SK-N-SH (cell line): Measurements from ENCODE around the gene GALNT17. TPM values are rescaled to one million over a fixed set of nuclear protein-coding genes. Genes with fewer than 3 reads are reported as not detected.

Experiments
- CTCF ChIA-PET: fragments of 300-600, 350-600 bp; formaldehyde crosslinking; extraction: SDS; loops from one replicate; lab custom pipeline; 2021; lab: Yijun Ruan, JAX
- POLR2A ChIA-PET: fragments of 350-600 bp; sonication (Branson Sonifier 250); formaldehyde crosslinking; extraction: SDS; loops from one replicate; lab custom pipeline; 2020; ENCODE audit warnings: antibody characterized with exemption, inconsistent platforms; lab: Yijun Ruan, JAX
- DNase-seq: peaks from one replicate; pipeline ENCODE4 v3.0.0; 2012
- H2AFZ ChIP-seq: fragments of 200-600 bp; sonication (generic); 2 replicates; pipeline ENCODE4 v1.8.1; 2016; ENCODE audit warnings: antibody characterized with exemption, mild to moderate bottlenecking, low read depth
- H3F3A ChIP-seq: fragments of 200-600 bp; sonication (generic); replicated peaks from 2 replicates; pipeline ENCODE3; 2016; ENCODE audit warnings: antibody characterized with exemption, mild to moderate bottlenecking; ENCODE audit not compliant: insufficient read depth
- H3K27ac ChIP-seq, 2 experiments: fragments of 200-500 bp in 1 of 2; fragments of 200-600 bp in 1 of 2; sonication (Bioruptor generic) in 1 of 2; sonication (generic), shearing (Covaris generic) in 1 of 2; 2 replicates each; pipeline versions ENCODE4 v1.5.1 to v1.6.1; 2014 to 2016; ENCODE audit warnings: low read depth in 2 of 2, inconsistent platforms in 1 of 2, low read length in 1 of 2, mild to moderate bottlenecking in 1 of 2, mixed read lengths in 1 of 2
- H3K27me3 ChIP-seq: fragments of 200-600 bp; sonication (generic), shearing (Covaris generic); 2 replicates; pipeline ENCODE4 v1.6.1; 2016; ENCODE audit warnings: mixed run types; ENCODE audit not compliant: insufficient read depth
- H3K36me3 ChIP-seq, 2 experiments: fragments of 200-500 bp in 1 of 2; fragments of 200-600 bp in 1 of 2; sonication (Bioruptor generic) in 1 of 2; sonication (generic) in 1 of 2; replicated peaks in 1 of 2; 2 replicates each; pipeline versions ENCODE3 to v1.5.1; 2014 to 2016; ENCODE audit warnings: low read length in 1 of 2, mild to moderate bottlenecking in 1 of 2; ENCODE audit not compliant: insufficient read depth in 2 of 2, control insufficient read depth in 1 of 2
- H3K4me1 ChIP-seq, 2 experiments: fragments of 200-500 bp in 1 of 2; fragments of 200-600 bp in 1 of 2; sonication (Bioruptor generic) in 1 of 2; sonication (generic), shearing (Covaris generic) in 1 of 2; 2 replicates each; pipeline versions ENCODE4 v1.5.1 to v1.6.1; 2014 to 2016; ENCODE audit warnings: low read depth in 1 of 2, low read length in 1 of 2, mixed run types in 1 of 2; ENCODE audit not compliant: insufficient read depth in 2 of 2, control insufficient read depth in 1 of 2
- H3K4me2 ChIP-seq: fragments of 200-600 bp; sonication (generic), shearing (Covaris generic); 2 replicates; pipeline ENCODE4 v1.6.1; 2017; ENCODE audit warnings: mixed run types
- H3K4me3 ChIP-seq, 2 experiments: fragments of 200-500 bp in 1 of 2; fragments of 200-600 bp in 1 of 2; sonication (Bioruptor generic) in 1 of 2; sonication (generic), shearing (Covaris generic) in 1 of 2; 2 replicates each; pipeline versions ENCODE4 v1.5.1 to v1.8.1; 2014 to 2016; ENCODE audit warnings: low read depth in 2 of 2, inconsistent platforms in 1 of 2, low read length in 1 of 2, mild to moderate bottlenecking in 1 of 2, mixed read lengths in 1 of 2, moderate library complexity in 1 of 2
- H3K79me2 ChIP-seq: fragments of 200-600 bp; sonication (generic); 2 replicates; pipeline ENCODE4 v1.8.1; 2017; ENCODE audit warnings: mild to moderate bottlenecking; ENCODE audit not compliant: insufficient read depth
- H3K9ac ChIP-seq: fragments of 200-600 bp; sonication (generic); 2 replicates; pipeline ENCODE4 v1.6.1; 2017; ENCODE audit warnings: mixed run types
- H3K9me2 ChIP-seq: fragments of 200-600 bp; sonication (generic); 2 replicates; pipeline ENCODE4 v1.6.1; 2017; ENCODE audit warnings: mixed run types
- H3K9me3 ChIP-seq: fragments of 200-600 bp; sonication (generic); 2 replicates; pipeline ENCODE4 v1.6.1; 2017; ENCODE audit warnings: mixed run types, mild to moderate bottlenecking, moderate library complexity
- H4K20me1 ChIP-seq: fragments of 200-600 bp; sonication (generic); 2 replicates; pipeline ENCODE4 v1.6.1; 2017; ENCODE audit warnings: mild to moderate bottlenecking, mixed run types; ENCODE audit not compliant: insufficient read depth
- CHD2 ChIP-seq: fragments of 150-350 bp; IDR thresholded peaks from 2 replicates; pipeline ENCODE4 v1.6.1; 2018; ENCODE audit warnings: low read length; ENCODE audit not compliant: partially characterized antibody
- EP300 ChIP-seq, 2 experiments: IDR thresholded peaks; 2 replicates each; pipeline versions ENCODE4 v1.4.0 to v1.6.1; 2012; ENCODE audit warnings: borderline replicate concordance in 1 of 2, low read depth in 1 of 2, low read length in 1 of 2
- EZH2phosphoT487 ChIP-seq: fragments of 200-600 bp; sonication (generic); IDR thresholded peaks from 2 replicates; pipeline ENCODE4 v1.6.1; 2017; ENCODE audit warnings: low read depth, mixed run types, mild to moderate bottlenecking, antibody characterized with exemption, moderate library complexity, borderline replicate concordance
- FOSL2 ChIP-seq: IDR thresholded peaks from 2 replicates; pipeline ENCODE4 v1.4.0; 2012; ENCODE audit warnings: low read depth, mild to moderate bottlenecking, moderate library complexity, borderline replicate concordance
- GABPA ChIP-seq: IDR thresholded peaks from 2 replicates; pipeline ENCODE4 v1.4.0; 2012; ENCODE audit warnings: low read depth, mild to moderate bottlenecking
- GATA2 ChIP-seq: sonication (generic); formaldehyde crosslinking; IDR thresholded peaks from 2 replicates; pipeline ENCODE4 v1.5.0; 2020; ENCODE audit warnings: mild to moderate bottlenecking, missing genetic modification reagents
- JUND ChIP-seq: IDR thresholded peaks from 2 replicates; pipeline ENCODE4 v1.4.0; 2012
- MEF2A ChIP-seq: IDR thresholded peaks from 2 replicates; pipeline ENCODE4 v1.4.0; 2012; ENCODE audit warnings: low read depth, borderline replicate concordance
- MXI1 ChIP-seq: IDR thresholded peaks from 2 replicates; pipeline ENCODE4 v1.6.1; 2012; ENCODE audit warnings: mild to moderate bottlenecking, low read depth, low read length, improper control_type of control experiment
- NFIC ChIP-seq: IDR thresholded peaks from 2 replicates; pipeline ENCODE4 v1.4.0; 2012; ENCODE audit warnings: borderline replicate concordance
- POLR2AphosphoS5 ChIP-seq: IDR thresholded peaks from 2 replicates; pipeline ENCODE4 v1.6.1; 2012; ENCODE audit warnings: low read depth, low read length
- RAD21 ChIP-seq: IDR thresholded peaks from 2 replicates; pipeline ENCODE4 v1.6.1; 2012; ENCODE audit warnings: mild to moderate bottlenecking, low read length
- RCOR1 ChIP-seq: fragments of 150-350 bp; IDR thresholded peaks from 2 replicates; pipeline ENCODE4 v1.6.1; 2017; ENCODE audit warnings: antibody characterized with exemption, low read length
- RFX5 ChIP-seq: IDR thresholded peaks from 2 replicates; pipeline ENCODE4 v1.6.1; 2012; ENCODE audit warnings: mild to moderate bottlenecking, improper control_type of control experiment, low read length
- RXRA ChIP-seq: IDR thresholded peaks from 2 replicates; pipeline ENCODE4 v1.4.0; 2012; ENCODE audit warnings: low read depth, mild to moderate bottlenecking, borderline replicate concordance
- SIN3A ChIP-seq: IDR thresholded peaks from 2 replicates; pipeline ENCODE4 v1.6.1; 2012; ENCODE audit warnings: low read depth, mild to moderate bottlenecking, low read length, moderate library complexity, borderline replicate concordance
- TAF1 ChIP-seq: IDR thresholded peaks from 2 replicates; pipeline ENCODE4 v1.6.1; 2012; ENCODE audit warnings: low read depth, mild to moderate bottlenecking, low read length, moderate library complexity, borderline replicate concordance
- TEAD4 ChIP-seq: IDR thresholded peaks from 2 replicates; pipeline ENCODE4 v1.4.0; 2012; ENCODE audit warnings: mild to moderate bottlenecking, borderline replicate concordance; ENCODE audit not compliant: insufficient read depth
- WGBS: methylation state at CpG from one replicate; pipeline ENCODE4 v1.1.6; 2017; ENCODE audit warnings: low lambda C conversion rate; 5-methylcytosine and 5-hydroxymethylcytosine counted together
- polyA plus RNA-seq, 3 experiments: library from polyadenylated mRNA; depleted of rRNA; stranded (reverse); fragments of >200 nt; gene quantifications; 2 replicates each; pipeline ENCODE4 v1.2.3, GENCODE V29; 2012
- TF ChIP-seq, protein P1 (sequence below): fragments of 150-350 bp; IDR thresholded peaks from 2 replicates; pipeline ENCODE4 v1.6.1; 2016; ENCODE audit warnings: mild to moderate bottlenecking, low read depth, low read length
- TF ChIP-seq, protein P2 (sequence below): IDR thresholded peaks from 2 replicates; pipeline ENCODE4 v1.4.0; 2012; ENCODE audit warnings: low read depth
- TF ChIP-seq, protein P3 (sequence below): IDR thresholded peaks from 2 replicates; pipeline ENCODE4 v1.6.1; 2012; ENCODE audit warnings: mild to moderate bottlenecking, low read depth, low read length, moderate library complexity

Gene GALNT17
- polyA plus RNA-seq, 1 of the 3 experiments (the other 2 are of a cell fraction) = not detected

DNA sequence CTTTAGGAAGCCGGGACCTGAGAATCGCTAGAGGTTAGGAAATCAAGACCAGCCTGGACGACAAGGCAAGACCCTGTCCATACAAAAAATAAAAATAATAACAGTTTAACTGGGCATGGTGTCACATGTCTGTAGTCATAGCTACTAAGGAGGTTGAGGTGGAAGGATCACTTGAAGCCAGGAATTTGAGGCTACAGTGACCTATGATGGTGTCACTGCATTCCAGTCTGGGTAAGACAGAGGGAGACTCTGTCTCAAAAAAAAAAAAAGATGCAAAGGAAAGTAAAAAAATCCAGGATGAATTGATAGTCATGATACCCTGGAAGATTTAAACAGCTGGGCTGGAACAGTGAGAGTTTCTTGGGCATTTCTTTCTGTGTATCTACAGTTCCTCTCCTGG lies 463.2 kb downstream of the GALNT17 start:
- 38% methylated on average over 3 of the region's 3 CpGs for WGBS
- ChIA-PET POLR2A (no interaction called here), CTCF (no interaction called here)
- Histone ChIP-seq H4K20me1 (no peaks in the 10 kb centered on the region), H3F3A (no peaks in the 10 kb centered on the region), H3K79me2 (no peaks in the 10 kb centered on the region), H2AFZ (no peak overlapping the region), H3K27me3 (no peaks in the 10 kb centered on the region), H3K9ac (no peak overlapping the region), H3K36me3 (no peaks in the 10 kb centered on the region), H3K4me3 (no peak overlapping the region), H3K9me2 (no peaks in the 10 kb centered on the region), H3K4me2 (no peak overlapping the region), H3K4me1 (no peaks in the 10 kb centered on the region), H3K9me3 (no peaks in the 10 kb centered on the region), H3K27ac (no peak overlapping the region)
- TF ChIP-seq, protein P1, sequence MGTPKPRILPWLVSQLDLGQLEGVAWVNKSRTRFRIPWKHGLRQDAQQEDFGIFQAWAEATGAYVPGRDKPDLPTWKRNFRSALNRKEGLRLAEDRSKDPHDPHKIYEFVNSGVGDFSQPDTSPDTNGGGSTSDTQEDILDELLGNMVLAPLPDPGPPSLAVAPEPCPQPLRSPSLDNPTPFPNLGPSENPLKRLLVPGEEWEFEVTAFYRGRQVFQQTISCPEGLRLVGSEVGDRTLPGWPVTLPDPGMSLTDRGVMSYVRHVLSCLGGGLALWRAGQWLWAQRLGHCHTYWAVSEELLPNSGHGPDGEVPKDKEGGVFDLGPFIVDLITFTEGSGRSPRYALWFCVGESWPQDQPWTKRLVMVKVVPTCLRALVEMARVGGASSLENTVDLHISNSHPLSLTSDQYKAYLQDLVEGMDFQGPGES = no peak
- TF ChIP-seq EP300 (IDR thresholded peaks at IDR 0.05; ENCODE audit: borderline replicate concordance in 1 of 2, low read depth in 1 of 2, low read length in 1 of 2) (no peak), RCOR1 (no peak), TEAD4 (no peak), MEF2A (no peak), RXRA (no peak), GATA2 (CRISPR knock-in tag) (no peak), CHD2 (no peak), POLR2AphosphoS5 (no peak), JUND (no peak), SIN3A (no peak), FOSL2 (no peak)
- TF ChIP-seq, protein P2, sequence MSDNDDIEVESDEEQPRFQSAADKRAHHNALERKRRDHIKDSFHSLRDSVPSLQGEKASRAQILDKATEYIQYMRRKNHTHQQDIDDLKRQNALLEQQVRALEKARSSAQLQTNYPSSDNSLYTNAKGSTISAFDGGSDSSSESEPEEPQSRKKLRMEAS = no peak
- TF ChIP-seq, protein P3, sequence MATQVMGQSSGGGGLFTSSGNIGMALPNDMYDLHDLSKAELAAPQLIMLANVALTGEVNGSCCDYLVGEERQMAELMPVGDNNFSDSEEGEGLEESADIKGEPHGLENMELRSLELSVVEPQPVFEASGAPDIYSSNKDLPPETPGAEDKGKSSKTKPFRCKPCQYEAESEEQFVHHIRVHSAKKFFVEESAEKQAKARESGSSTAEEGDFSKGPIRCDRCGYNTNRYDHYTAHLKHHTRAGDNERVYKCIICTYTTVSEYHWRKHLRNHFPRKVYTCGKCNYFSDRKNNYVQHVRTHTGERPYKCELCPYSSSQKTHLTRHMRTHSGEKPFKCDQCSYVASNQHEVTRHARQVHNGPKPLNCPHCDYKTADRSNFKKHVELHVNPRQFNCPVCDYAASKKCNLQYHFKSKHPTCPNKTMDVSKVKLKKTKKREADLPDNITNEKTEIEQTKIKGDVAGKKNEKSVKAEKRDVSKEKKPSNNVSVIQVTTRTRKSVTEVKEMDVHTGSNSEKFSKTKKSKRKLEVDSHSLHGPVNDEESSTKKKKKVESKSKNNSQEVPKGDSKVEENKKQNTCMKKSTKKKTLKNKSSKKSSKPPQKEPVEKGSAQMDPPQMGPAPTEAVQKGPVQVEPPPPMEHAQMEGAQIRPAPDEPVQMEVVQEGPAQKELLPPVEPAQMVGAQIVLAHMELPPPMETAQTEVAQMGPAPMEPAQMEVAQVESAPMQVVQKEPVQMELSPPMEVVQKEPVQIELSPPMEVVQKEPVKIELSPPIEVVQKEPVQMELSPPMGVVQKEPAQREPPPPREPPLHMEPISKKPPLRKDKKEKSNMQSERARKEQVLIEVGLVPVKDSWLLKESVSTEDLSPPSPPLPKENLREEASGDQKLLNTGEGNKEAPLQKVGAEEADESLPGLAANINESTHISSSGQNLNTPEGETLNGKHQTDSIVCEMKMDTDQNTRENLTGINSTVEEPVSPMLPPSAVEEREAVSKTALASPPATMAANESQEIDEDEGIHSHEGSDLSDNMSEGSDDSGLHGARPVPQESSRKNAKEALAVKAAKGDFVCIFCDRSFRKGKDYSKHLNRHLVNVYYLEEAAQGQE = no peak
- DNase-seq = no peak

DNA sequence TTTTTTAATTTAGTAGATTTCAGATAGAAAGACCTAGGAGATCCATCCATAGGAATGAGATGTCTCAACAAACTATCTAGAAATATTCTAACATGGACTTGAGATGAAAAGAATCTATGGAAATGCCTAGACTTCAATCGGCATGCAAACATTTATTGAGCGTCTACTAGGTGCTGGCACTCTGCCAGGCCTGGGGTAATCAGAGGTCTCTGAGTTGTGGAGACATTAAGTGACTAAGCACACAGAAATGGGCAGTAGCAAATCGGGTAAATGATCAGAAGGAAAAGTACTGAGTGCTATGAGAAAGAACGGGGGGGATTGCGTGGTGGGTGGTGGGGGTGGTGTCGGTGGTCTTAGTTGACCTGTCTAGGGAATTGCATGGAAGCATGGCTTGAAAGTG lies 466.6 kb downstream of the GALNT17 start:
- no peaks in the 10 kb centered on the region for H4K20me1 ChIP-seq
- no peaks in the 10 kb centered on the region for H3K36me3 ChIP-seq
- no peaks in the 10 kb centered on the region for H3K9me2 ChIP-seq
- H3K79me2 ChIP-seq = no peaks in the 10 kb centered on the region
- no peak for DNase-seq
- H2AFZ ChIP-seq = no peak overlapping the region
- H3K4me1 ChIP-seq = no peaks in the 10 kb centered on the region
- 53% methylated on average over 6 of the region's 6 CpGs for WGBS
- no peak overlapping the region for H3K4me3 ChIP-seq
- ChIA-PET CTCF (no interaction called here), POLR2A (no interaction called here)
- no peak overlapping the region for H3K9ac ChIP-seq
- H3K9me3 ChIP-seq = no peaks in the 10 kb centered on the region
- no peaks in the 10 kb centered on the region for H3F3A ChIP-seq
- H3K4me2 ChIP-seq = no peak overlapping the region
- H3K27ac ChIP-seq = no peak overlapping the region
- H3K27me3 ChIP-seq = no peaks in the 10 kb centered on the region
- TF ChIP-seq MXI1 (no peak), RFX5 (no peak), TAF1 (no peak), SIN3A (no peak), JUND (no peak), CHD2 (no peak), RXRA (no peak), EZH2phosphoT487 (no peak), TEAD4 (no peak), RAD21 (no peak), NFIC (no peak), GABPA (no peak)
- TF ChIP-seq, protein P3 = no peak
